HCT116 (cell line): ENCODE results near the gene TSSK6. TPM values are rescaled to one million over a fixed set of nuclear protein-coding genes. Genes with fewer than 3 reads are reported as not detected.

Source experiments
- ATAC-seq: fragments of 200-7000 bp; cut with Tn5 transposase; 2 replicates; pipeline ENCODE4 v1.9.1; 2020; ENCODE audit warnings: mild to moderate bottlenecking, moderate library complexity
- BruUV-seq: library from RNA; stranded (reverse); fragments of 400-500 nt; replicated peaks from 2 replicates; lab custom pipeline; 2021; lab: Mats Ljungman, UMichigan
- CTCF ChIA-PET: fragments of 300-600 bp; sonication (Branson Sonifier 250); formaldehyde crosslinking; loops from one replicate; lab custom pipeline; 2021; ENCODE audit warnings: antibody characterized with exemption; lab: Charles Lee
- POLR2A ChIA-PET: fragments of 300-600, 350-600 bp; sonication (Branson Sonifier 250); formaldehyde crosslinking; loops from one replicate; lab custom pipeline; 2021; ENCODE audit warnings: antibody characterized with exemption; lab: Charles Lee
- RAD21 ChIA-PET, 2 experiments: fragments of 300-600 bp; sonication (Branson Sonifier 250); formaldehyde crosslinking; loops; one replicate each; lab custom pipeline; 2023; ENCODE audit warnings: low total read pairs in 2 of 2; ENCODE audit not compliant: uncharacterized antibody in 2 of 2, unreplicated experiment in 2 of 2, low non-redundant PET in 1 of 2; lab: Charles Lee
- DNase-seq: peaks from one replicate; pipeline ENCODE4 v3.0.0-alpha.2; 2010; ENCODE audit warnings: low read depth, low spot score
- H2AFZ ChIP-seq: fragments of 200-600 bp; shearing (Covaris generic), sonication (generic); 2 replicates; pipeline ENCODE4 v1.6.1; 2017; ENCODE audit warnings: low read depth, mixed run types, mixed read lengths, antibody characterized with exemption, low read length; ENCODE audit not compliant: poor library complexity, severe bottlenecking
- H3K27ac ChIP-seq: 2 replicates; pipeline ENCODE4 v1.5.1; 2012; ENCODE audit warnings: low read depth, low read length
- H3K27me3 ChIP-seq: fragments of 200-600 bp; sonication (generic); 2 replicates; pipeline ENCODE4 v1.6.1; 2016; ENCODE audit warnings: mixed run types, low read length, mixed read lengths; ENCODE audit not compliant: insufficient read depth
- H3K36me3 ChIP-seq, 2 experiments: fragments of 200-500 bp in 1 of 2; fragments of 200-600 bp in 1 of 2; sonication (Bioruptor generic) in 1 of 2; sonication (generic) in 1 of 2; 2 replicates each; pipeline versions ENCODE4 v1.5.1 to v1.6.1; 2014 to 2016; ENCODE audit warnings: low read length in 2 of 2, inconsistent platforms in 1 of 2, mixed read lengths in 1 of 2, mixed run types in 1 of 2; ENCODE audit not compliant: insufficient read depth in 2 of 2, control insufficient read depth in 1 of 2
- H3K4me1 ChIP-seq, 2 experiments: fragments of 200-600 bp in 1 of 2; sonication (generic) in 1 of 2; 2 replicates each; pipeline versions ENCODE4 v1.5.1 to v1.6.1; 2012 to 2017; ENCODE audit warnings: low read length in 2 of 2, inconsistent platforms in 1 of 2, mild to moderate bottlenecking in 1 of 2, mixed read lengths in 1 of 2, mixed run types in 1 of 2, moderate library complexity in 1 of 2; ENCODE audit not compliant: insufficient read depth in 2 of 2, control insufficient read depth in 1 of 2
- H3K4me2 ChIP-seq: fragments of 200-600 bp; sonication (generic); 2 replicates; pipeline ENCODE4 v1.6.1; 2017; ENCODE audit warnings: mixed run types, low read length, mixed read lengths
- H3K4me3 ChIP-seq, 2 experiments: fragments of 200-600 bp in 1 of 2; sonication (generic) in 1 of 2; replicated peaks in 1 of 2; 2 replicates each; pipeline ENCODE4 v1.5.1; 2011 to 2016; ENCODE audit warnings: low read length in 2 of 2, control low read depth in 1 of 2, low read depth in 1 of 2, mild to moderate bottlenecking in 1 of 2, mixed read lengths in 1 of 2, mixed run types in 1 of 2
- H3K79me2 ChIP-seq: fragments of 200-600 bp; sonication (generic); 2 replicates; pipeline ENCODE4 v1.6.1; 2017; ENCODE audit warnings: mild to moderate bottlenecking, mixed run types, low read length, moderate library complexity, mixed read lengths; ENCODE audit not compliant: insufficient read depth
- H3K9ac ChIP-seq: fragments of 200-600 bp; sonication (generic); 2 replicates; pipeline ENCODE4 v1.6.1; 2016; ENCODE audit warnings: low read length, mixed read lengths
- H3K9me2 ChIP-seq: fragments of 200-600 bp; sonication (generic), shearing (Covaris generic); 2 replicates; pipeline ENCODE4 v1.6.1; 2017; ENCODE audit warnings: mixed run types, mild to moderate bottlenecking, moderate library complexity; ENCODE audit not compliant: insufficient read depth
- H3K9me3 ChIP-seq, 2 experiments: fragments of 200-500 bp in 1 of 2; fragments of 200-600 bp in 1 of 2; sonication (Bioruptor generic) in 1 of 2; sonication (generic) in 1 of 2; 2 replicates each; pipeline ENCODE4 v1.6.1; 2014 to 2017; ENCODE audit warnings: low read length in 2 of 2, mixed read lengths in 2 of 2, inconsistent platforms in 1 of 2, low read depth in 1 of 2, mild to moderate bottlenecking in 1 of 2, mixed run types in 1 of 2, moderate library complexity in 1 of 2; ENCODE audit not compliant: control insufficient read depth in 1 of 2, insufficient read depth in 1 of 2
- H4K20me1 ChIP-seq: fragments of 200-600 bp; sonication (generic), shearing (Covaris generic); 2 replicates; pipeline ENCODE4 v1.6.1; 2017; ENCODE audit warnings: mixed run types, mild to moderate bottlenecking, moderate library complexity; ENCODE audit not compliant: insufficient read depth
- CBX3 ChIP-seq: IDR thresholded peaks from 2 replicates; pipeline ENCODE4 v1.6.1; 2012; ENCODE audit warnings: low read depth
- ELF1 ChIP-seq: IDR thresholded peaks from 2 replicates; pipeline ENCODE4 v1.6.1; 2012; ENCODE audit warnings: low read depth, borderline replicate concordance
- FOSL1 ChIP-seq: IDR thresholded peaks from 2 replicates; pipeline ENCODE4 v1.6.1; 2012; ENCODE audit warnings: low read depth
- JUND ChIP-seq: IDR thresholded peaks from 2 replicates; pipeline ENCODE4 v1.6.1; 2012
- POLR2AphosphoS5 ChIP-seq: IDR thresholded peaks from 2 replicates; pipeline ENCODE4 v1.6.1; 2011; ENCODE audit warnings: mild to moderate bottlenecking, low read depth, low read length, moderate library complexity
- SP1 ChIP-seq: IDR thresholded peaks from 2 replicates; pipeline ENCODE4 v1.6.1; 2012; ENCODE audit warnings: low read depth
- SRF ChIP-seq: IDR thresholded peaks from 2 replicates; pipeline ENCODE4 v1.6.1; 2012; ENCODE audit warnings: low read depth
- ZFX ChIP-seq: fragments of 450-650 bp; IDR thresholded peaks from 2 replicates; pipeline ENCODE4 v1.6.1; 2017
- intact Hi-C: fragments of 100-400 bp; cut with micrococcal nuclease; formaldehyde crosslinking; loops from 2 replicates; pipeline ENCODE4 v1.10.0; 2022
- total RNA-seq: library from RNA; stranded (reverse); gene quantifications from one replicate; pipeline ENCODE4 v1.2.1, GENCODE V29; 2021; ENCODE audit not compliant: unreplicated experiment
- TF ChIP-seq, protein P1 (sequence below): IDR thresholded peaks from 2 replicates; pipeline ENCODE4 v1.6.1; 2012
- TF ChIP-seq, protein P2 (sequence below): IDR thresholded peaks from 2 replicates; pipeline ENCODE4 v1.6.1; 2012
- TF ChIP-seq, protein P3 (sequence below): IDR thresholded peaks from 2 replicates; pipeline ENCODE4 v1.6.1; 2012; ENCODE audit warnings: low read depth

Gene TSSK6
- total RNA-seq, 1 experiment from 2014 or later = 4.1 TPM

DNA sequence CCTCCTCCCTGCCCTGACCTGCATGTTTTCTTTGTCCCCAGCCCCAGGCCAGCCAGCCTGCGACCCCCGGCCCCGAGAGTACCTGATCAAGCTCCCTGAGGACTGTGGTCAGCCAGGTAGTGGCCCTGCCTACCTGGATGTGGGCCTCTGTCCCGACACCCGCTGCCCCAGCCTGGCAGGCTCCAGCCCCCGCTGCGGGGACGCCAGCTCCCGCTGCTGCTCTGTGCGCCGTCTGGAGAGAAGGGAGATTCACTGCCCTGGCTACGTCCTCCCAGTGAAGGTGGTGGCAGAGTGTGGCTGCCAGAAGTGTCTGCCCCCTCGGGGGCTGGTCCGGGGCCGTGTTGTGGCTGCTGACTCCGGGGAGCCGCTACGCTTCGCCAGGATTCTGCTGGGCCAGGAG lies 28.3 kb upstream of the TSSK6 start:
- Histone ChIP-seq H3K9ac (no peak overlapping the region), H3K27ac (no peak overlapping the region), H3K4me2 (no peak overlapping the region), H4K20me1 (no peaks in the 10 kb centered on the region), H3K9me2 (no peaks in the 10 kb centered on the region), H3K27me3 (no peaks in the 10 kb centered on the region), H3K4me1 (peaks cover 12 to 28% of the 10 kb centered on the region in 2 experiments), H2AFZ (no peak overlapping the region), H3K4me3 (no peak overlapping the region), H3K36me3 (no peaks in the 10 kb centered on the region), H3K79me2 (no peaks in the 10 kb centered on the region), H3K9me3 (no peaks in the 10 kb centered on the region)
- ChIA-PET POLR2A (no interaction called here), CTCF (interaction anchor here (1.3 kb wide), 1 partner anchor 9 kb away, joined by 3 read pairs; no protein-coding TSS in a partner anchor), RAD21 (no interaction called here)
- TF ChIP-seq JUND = no peak
- TF ChIP-seq, protein P1, sequence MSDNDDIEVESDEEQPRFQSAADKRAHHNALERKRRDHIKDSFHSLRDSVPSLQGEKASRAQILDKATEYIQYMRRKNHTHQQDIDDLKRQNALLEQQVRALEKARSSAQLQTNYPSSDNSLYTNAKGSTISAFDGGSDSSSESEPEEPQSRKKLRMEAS = no peak
- no peak for TF ChIP-seq ZFX
- TF ChIP-seq SP1 = no peak
- TF ChIP-seq CBX3 = no peak
- TF ChIP-seq, protein P2, sequence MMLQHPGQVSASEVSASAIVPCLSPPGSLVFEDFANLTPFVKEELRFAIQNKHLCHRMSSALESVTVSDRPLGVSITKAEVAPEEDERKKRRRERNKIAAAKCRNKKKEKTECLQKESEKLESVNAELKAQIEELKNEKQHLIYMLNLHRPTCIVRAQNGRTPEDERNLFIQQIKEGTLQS = no peak
- no peak for TF ChIP-seq SRF
- DNase-seq (no peak), ATAC-seq (no peak)
- BruUV-seq = no TSS peak
- intact Hi-C loops = loop anchor here (10.0 kb wide), 1 partner anchor 231 kb away; no protein-coding TSS in a partner anchor

DNA sequence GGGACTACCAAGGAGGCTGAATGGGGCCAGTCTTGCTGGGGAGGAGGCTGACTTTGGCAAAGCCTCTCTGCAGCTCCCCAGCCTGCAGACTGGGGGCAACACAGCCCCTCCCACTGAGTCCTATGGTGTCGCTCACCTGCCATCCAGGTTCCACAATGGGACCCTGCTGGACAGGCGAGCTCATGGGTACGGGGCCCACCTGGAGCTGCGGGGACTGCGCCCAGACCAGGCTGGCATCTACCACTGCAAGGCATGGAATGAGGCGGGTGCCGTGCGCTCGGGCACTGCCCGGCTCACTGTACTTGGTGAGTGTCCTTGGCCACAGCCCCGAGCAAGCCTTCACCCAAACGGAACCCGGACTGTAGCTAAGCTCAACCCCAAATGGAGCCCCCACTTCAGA lies 27.8 kb upstream of the TSSK6 start:
- TF ChIP-seq, protein P1 = no peak
- TF ChIP-seq FOSL1 (no peak), ZFX (no peak), ELF1 (no peak), POLR2AphosphoS5 (no peak)
- TF ChIP-seq, protein P3, sequence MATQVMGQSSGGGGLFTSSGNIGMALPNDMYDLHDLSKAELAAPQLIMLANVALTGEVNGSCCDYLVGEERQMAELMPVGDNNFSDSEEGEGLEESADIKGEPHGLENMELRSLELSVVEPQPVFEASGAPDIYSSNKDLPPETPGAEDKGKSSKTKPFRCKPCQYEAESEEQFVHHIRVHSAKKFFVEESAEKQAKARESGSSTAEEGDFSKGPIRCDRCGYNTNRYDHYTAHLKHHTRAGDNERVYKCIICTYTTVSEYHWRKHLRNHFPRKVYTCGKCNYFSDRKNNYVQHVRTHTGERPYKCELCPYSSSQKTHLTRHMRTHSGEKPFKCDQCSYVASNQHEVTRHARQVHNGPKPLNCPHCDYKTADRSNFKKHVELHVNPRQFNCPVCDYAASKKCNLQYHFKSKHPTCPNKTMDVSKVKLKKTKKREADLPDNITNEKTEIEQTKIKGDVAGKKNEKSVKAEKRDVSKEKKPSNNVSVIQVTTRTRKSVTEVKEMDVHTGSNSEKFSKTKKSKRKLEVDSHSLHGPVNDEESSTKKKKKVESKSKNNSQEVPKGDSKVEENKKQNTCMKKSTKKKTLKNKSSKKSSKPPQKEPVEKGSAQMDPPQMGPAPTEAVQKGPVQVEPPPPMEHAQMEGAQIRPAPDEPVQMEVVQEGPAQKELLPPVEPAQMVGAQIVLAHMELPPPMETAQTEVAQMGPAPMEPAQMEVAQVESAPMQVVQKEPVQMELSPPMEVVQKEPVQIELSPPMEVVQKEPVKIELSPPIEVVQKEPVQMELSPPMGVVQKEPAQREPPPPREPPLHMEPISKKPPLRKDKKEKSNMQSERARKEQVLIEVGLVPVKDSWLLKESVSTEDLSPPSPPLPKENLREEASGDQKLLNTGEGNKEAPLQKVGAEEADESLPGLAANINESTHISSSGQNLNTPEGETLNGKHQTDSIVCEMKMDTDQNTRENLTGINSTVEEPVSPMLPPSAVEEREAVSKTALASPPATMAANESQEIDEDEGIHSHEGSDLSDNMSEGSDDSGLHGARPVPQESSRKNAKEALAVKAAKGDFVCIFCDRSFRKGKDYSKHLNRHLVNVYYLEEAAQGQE = no peak
- TF ChIP-seq, protein P2 = no peak
- Histone ChIP-seq H3K9me3 (no peaks in the 10 kb centered on the region), H4K20me1 (no peaks in the 10 kb centered on the region), H3K9ac (no peak overlapping the region), H3K9me2 (no peaks in the 10 kb centered on the region), H3K27me3 (no peaks in the 10 kb centered on the region), H2AFZ (no peak overlapping the region), H3K4me3 (no peak overlapping the region), H3K4me2 (no peak overlapping the region), H3K27ac (no peak overlapping the region), H3K36me3 (no peaks in the 10 kb centered on the region), H3K79me2 (no peaks in the 10 kb centered on the region), H3K4me1 (peaks cover 12 to 31% of the 10 kb centered on the region in 2 experiments)
- no TSS peak for BruUV-seq
- ChIA-PET POLR2A (no interaction called here), CTCF (interaction anchor here (1.3 kb wide), 1 partner anchor 10 kb away, joined by 3 read pairs; no protein-coding TSS in a partner anchor), RAD21 (no interaction called here)
- intact Hi-C loops = loop anchor here (10.0 kb wide), 1 partner anchor 232 kb away; no protein-coding TSS in a partner anchor
- ATAC-seq = no peak
- no peak for DNase-seq
